HG03159 (cell line): ENCODE results near the gene NGB.

Experiments
- ATAC-seq: cut with Tn5 transposase; IDR thresholded peaks from one replicate; pipeline ENCODE4 v1.9.1; 2021; ENCODE audit warnings: mild to moderate bottlenecking, moderate library complexity; ENCODE audit not compliant: unreplicated experiment

Gene NGB

GRCh38 chr14:77265561-77266335 is 5.3 kb downstream of the NGB start:
- ATAC-seq, result no peak

GRCh38 chr14:77265187-77265515 is 5.9 kb downstream of the NGB start:
- ATAC-seq, result no peak

DNA sequence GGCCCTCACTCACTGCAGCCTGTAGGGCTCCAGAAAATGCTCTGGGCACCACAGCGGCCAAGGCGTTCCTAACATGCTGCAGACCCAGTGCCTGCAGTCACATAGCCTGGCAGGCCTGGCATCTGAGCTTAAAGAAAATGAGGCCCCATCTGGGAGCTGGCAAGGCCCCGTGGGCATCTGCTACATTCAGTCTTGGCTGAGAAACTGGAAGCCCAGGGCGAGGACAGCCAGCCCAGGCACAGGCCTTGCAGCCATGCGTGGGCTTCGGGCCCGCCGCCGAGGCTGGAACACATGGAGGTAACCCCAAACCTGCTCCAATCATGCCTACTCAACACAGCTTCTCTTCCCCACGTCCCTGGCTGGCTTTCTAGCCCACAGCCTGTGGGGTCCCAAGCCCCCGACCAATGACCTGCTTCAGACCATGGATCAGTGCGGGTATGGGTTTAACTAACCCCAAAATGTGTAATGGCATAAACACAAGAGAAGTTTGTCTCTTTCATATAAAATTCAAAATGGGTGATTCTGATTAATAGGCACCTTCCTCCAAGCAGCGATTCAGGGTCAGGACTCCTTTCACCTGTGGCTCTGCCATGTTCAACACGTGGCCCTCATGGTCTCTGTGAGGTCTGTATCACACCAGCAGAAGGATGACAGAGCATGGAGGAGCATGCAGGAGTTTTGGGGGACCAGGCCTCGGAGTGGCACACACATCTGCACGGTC is 6.4 kb downstream of the NGB start:
- no peak for ATAC-seq

DNA sequence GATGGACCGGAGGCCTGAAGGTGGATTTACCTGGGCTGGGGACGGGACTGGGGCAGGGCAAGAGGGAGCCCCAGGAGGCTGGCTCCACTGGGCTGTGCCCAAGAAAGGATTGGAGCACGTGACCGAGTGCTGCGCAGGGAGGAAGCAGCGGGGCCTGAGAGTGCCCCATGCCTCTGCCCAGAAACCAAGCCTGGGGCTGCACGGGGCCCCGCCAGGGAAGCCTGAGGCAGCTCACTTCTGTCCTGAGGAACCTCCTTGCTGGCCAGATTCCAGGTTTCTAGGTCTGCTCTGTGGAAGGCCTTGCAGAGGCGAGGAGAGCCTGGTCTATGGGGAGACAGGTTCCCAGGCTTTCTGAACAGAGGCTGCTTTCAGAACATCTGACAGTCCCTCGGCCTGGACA is 10.4 kb downstream of the NGB start:
- ATAC-seq, result no peak

- ATAC-seq, result no peak
Observed at GRCh38 chr14:77260199-77260598, 10.8 kb downstream of the NGB start.

DNA sequence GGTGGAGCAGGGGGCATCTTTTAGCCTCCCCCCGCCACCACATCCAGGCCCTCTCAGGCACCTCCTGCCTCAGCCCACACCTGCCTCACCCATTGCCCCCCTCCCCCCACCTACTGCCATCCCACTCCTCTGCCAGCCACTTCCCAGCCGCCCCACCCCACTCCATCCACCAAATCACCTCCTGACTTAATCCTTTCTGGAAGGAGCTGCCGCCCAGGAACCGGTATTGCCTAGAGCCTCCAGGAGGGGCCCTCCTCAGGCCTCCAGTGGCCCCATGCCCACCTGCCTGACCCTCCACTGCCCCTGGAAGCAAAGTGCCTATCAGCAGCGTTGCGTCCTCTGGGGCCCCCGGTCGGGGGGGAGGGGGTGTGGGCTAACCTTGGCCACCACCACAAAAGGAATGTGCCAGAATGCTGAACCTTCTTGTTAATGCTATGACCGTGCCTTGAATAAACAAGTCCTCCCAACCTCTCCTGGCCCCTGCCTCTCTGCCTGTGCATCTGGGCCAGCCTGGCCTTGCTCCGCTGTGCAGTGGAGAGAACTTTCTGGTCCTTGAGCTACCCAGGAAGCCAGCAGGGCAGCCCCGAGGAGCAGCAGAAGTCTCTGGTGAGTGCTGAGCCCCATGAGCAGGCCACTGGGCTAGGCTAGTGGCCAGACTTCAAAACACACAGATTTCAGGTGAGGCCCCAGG is 11.8 kb downstream of the NGB start:
- no peak for ATAC-seq

GRCh38 chr14:77258566-77258965 is 12.4 kb downstream of the NGB start:
- ATAC-seq, result no peak

- no peak for ATAC-seq
Observed at GRCh38 chr14:77257700-77258099, 13.3 kb downstream of the NGB start.

DNA sequence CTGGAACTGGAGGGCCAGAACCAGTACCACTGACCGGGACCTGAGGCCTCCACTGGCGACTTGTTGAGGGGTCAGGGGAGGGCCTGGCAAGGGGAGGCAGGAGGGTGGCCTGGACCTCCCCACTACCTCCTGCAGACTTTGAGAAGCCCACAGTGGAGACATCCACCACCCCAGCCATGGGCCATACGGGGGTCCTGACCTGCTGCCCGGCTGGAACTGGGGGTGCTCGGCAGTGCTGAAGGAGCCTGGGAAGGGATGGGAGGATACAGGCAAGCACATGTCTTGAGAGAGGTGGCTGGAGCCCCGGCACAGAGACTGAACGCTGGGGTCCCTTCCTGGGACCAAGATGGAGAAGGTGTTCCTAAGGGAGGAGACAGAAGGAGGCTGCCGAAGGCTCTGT is 14.3 kb downstream of the NGB start:
- ATAC-seq, result no peak

- no peak for ATAC-seq
Observed at GRCh38 chr14:77253333-77254190, 17.4 kb downstream of the NGB start.

- ATAC-seq, result no peak
Observed at GRCh38 chr14:77251870-77252269, 19.1 kb downstream of the NGB start.

DNA sequence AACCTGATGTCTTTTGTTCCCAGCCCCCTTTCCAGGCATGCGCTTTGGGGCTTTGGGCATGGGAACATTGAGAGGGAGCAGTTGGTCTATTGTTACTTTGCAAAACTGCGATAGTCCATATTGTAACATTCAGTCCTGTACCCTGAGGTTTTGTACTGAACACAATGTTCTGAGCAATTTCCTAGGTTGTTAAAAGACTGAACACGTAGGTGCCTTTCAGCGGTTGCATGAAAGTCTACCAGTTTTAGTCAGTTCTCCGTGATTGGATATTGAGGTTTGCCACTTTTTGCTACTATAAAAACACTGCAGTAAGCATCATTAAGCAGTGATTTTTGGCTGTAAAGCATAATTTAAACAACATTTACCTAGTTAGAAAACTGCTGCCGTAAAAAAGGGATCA is 20.1 kb downstream of the NGB start:
- no peak for ATAC-seq

- no peak for ATAC-seq
Observed at GRCh38 chr14:77249286-77249685, 21.7 kb downstream of the NGB start.

DNA sequence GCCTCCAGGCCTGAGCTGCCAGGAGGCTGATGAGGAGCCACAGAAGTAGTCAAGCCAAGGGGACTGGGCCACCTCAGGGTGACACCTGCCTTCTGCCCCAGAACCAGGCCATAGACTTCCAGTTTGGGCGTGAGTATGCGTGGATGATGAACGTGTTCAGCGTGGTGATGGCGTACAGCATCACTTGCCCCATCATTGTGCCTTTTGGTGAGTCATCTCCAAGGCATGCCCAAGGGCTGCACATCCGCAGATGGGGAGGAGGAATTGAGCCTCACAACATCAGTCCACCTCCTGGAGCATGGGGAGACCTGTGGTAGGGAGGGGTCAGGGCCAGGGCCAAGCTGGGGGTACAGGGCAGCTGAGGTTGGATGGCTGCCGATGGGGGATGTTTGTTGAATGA is 22.3 kb downstream of the NGB start:
- ATAC-seq, result no peak

- no peak for ATAC-seq
Observed at GRCh38 chr14:77246784-77247183, 24.2 kb downstream of the NGB start.

GRCh38 chr14:77245820-77246219 is 25.2 kb downstream of the NGB start:
- ATAC-seq, result no peak

DNA sequence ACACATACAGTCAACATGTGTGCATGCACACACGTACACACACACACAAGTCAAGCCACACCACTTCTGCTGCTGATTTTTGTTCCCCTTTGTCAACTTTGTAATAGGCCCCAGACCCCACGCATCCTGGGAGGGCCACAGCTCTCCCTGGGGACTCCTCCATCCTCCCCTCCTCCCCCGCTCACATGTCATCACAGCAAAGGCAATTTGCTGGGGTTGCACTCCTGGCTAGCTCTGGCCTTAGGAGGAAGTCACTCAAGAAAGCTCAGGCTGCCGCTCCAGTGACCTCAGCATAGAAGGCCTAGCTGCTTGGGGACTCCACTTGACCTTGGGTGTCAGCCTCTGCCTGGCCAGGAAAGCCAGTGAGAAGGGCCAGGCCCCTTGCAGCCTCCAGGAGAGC is 27.2 kb downstream of the NGB start:
- no peak for ATAC-seq

DNA sequence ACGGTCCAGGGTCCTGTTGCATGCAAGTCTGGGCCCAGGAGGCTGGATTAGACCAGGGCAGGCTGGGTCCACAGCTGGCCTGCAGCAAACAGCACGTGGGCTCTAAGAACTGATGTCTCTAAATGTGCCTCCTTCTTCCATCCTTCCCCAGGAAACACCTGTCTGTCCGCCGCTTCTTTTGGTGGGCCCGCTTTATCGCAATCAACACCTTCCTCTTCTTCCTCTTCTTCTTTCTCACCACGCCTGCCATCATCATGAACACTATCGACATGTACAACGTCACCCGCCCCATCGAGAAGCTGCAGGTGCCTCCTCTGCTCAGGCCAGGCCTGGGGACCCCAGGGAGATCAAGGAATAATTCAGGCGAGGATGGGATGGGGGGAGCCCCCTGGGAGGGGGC is 28.3 kb downstream of the NGB start:
- no peak for ATAC-seq

DNA sequence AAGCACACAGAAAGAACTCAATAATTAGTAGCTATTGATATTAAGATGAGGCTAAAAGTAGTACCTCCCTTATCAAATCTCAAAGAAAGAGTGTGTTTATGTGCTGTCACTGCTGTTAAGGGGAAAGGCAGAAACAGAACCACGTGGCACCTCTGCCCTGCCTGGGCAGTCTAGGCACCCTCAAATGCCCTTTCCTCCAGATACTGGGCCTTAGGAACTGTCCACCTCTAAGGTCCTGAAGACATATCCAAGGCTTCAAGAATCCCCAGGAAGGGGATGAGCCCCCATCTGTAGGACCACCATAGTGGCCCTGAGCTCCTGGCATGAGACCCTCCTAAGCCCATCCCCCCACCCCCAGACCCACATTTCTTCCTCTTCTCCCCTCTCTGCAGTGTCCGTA is 29.1 kb downstream of the NGB start:
- no peak for ATAC-seq

DNA sequence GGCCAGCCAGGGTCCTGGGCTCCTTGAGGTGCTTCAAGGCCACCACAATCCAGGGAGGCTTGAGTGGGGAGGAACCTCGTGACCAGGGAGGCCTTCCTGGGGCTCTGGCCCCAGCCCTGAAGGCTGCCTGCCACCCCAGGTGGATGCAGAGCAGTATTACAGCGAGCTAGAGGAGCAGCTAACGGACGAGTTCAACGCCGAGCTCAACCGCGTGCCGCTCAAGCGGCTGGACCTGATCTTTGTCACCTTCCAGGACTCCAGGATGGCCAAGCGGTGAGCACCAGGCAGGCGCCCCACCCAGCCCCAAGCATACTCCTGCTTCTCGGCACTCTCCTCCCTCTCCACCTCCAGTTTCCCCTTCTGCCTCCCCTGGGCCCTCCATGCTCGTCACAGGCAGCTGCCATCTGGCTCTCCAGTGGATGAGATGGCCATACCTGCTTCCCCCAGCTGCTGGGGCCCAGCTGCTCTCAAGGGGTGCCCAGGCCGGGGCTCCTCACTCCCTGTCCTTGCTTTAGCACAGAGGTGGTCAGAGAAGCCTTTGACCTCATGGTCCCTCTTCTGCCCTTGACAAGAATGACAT is 30.6 kb downstream of the NGB start:
- no peak for ATAC-seq

- no peak for ATAC-seq
Observed at GRCh38 chr14:77239412-77239811, 31.6 kb downstream of the NGB start.
